Loucy (cell line): ENCODE data around the gene ZNRF3.
"Not testable (repeated sequence)": the region's sequence is repeated elsewhere in the genome, so short reads cannot be mapped to it uniquely, and the experiment has no call there.

Experiments used
- H2AFZ ChIP-seq: fragments of 200-600 bp; sonication (generic); 2 replicates; pipeline ENCODE4 v1.6.0; 2016; ENCODE audit warnings: antibody characterized with exemption, mild to moderate bottlenecking, low read length, moderate library complexity
- H3F3A ChIP-seq: fragments of 200-600 bp; 2 replicates; pipeline ENCODE4 v1.6.0; 2016; ENCODE audit warnings: antibody characterized with exemption, low read depth, mild to moderate bottlenecking
- H3K27me3 ChIP-seq: fragments of 200-600 bp; sonication (generic); 2 replicates; pipeline ENCODE4 v1.6.1; 2014; ENCODE audit warnings: low read length, mild to moderate bottlenecking; ENCODE audit not compliant: insufficient read depth, poor library complexity, severe bottlenecking
- H3K36me3 ChIP-seq: fragments of 200-600 bp; sonication (generic); 2 replicates; pipeline ENCODE4 v1.6.1; 2016; ENCODE audit warnings: low read length; ENCODE audit not compliant: insufficient read depth
- H3K4me1 ChIP-seq: fragments of 200-600 bp; sonication (generic); 2 replicates; pipeline ENCODE4 v1.5.1; 2014; ENCODE audit warnings: low read length, mild to moderate bottlenecking; ENCODE audit not compliant: insufficient read depth, poor library complexity, severe bottlenecking
- H3K4me2 ChIP-seq: fragments of 200-600 bp; sonication (generic); 2 replicates; pipeline ENCODE4 v1.6.0; 2014; ENCODE audit warnings: antibody characterized with exemption, low read length, low read depth, mild to moderate bottlenecking; ENCODE audit not compliant: poor library complexity, severe bottlenecking
- H3K4me3 ChIP-seq: fragments of 200-600 bp; sonication (generic); 2 replicates; pipeline ENCODE4 v1.5.1; 2014; ENCODE audit warnings: low read length, mild to moderate bottlenecking, mixed read lengths; ENCODE audit not compliant: poor library complexity, severe bottlenecking
- H3K79me2 ChIP-seq: fragments of 200-600 bp; sonication (generic); 2 replicates; pipeline ENCODE4 v1.6.1; 2014; ENCODE audit warnings: low read length; ENCODE audit not compliant: insufficient read depth
- H3K9ac ChIP-seq: fragments of 200-600 bp; sonication (generic); 2 replicates; pipeline ENCODE4 v1.6.0; 2014; ENCODE audit warnings: mild to moderate bottlenecking, low read depth, low read length, moderate library complexity; ENCODE audit not compliant: poor library complexity, severe bottlenecking
- H3K9me2 ChIP-seq: fragments of 200-600 bp; sonication (generic); replicated peaks from 2 replicates; pipeline ENCODE4 v1.6.1; 2016; ENCODE audit warnings: low read depth, low read length, mixed read lengths
- H3K9me3 ChIP-seq: fragments of 200-600 bp; sonication (generic); 2 replicates; pipeline ENCODE4 v1.6.1; 2014; ENCODE audit warnings: mild to moderate bottlenecking, antibody characterized with exemption, low read length, low read depth; ENCODE audit not compliant: insufficient read depth
- H4K20me1 ChIP-seq: fragments of 200-600 bp; sonication (generic); 2 replicates; pipeline ENCODE4 v1.6.0; 2014; ENCODE audit warnings: antibody characterized with exemption, low read length, mild to moderate bottlenecking; ENCODE audit not compliant: insufficient read depth, poor library complexity, severe bottlenecking
- CTCF ChIP-seq: fragments of 200-600 bp; sonication (generic); conservative IDR thresholded peaks from 2 replicates; pipeline ENCODE4 v1.5.1; 2014; ENCODE audit warnings: mild to moderate bottlenecking, antibody characterized with exemption, low read length
- EZH2phosphoT487 ChIP-seq: fragments of 200-600 bp; IDR thresholded peaks from 2 replicates; pipeline ENCODE4 v1.6.1; 2018; ENCODE audit warnings: antibody characterized with exemption, mild to moderate bottlenecking, moderate library complexity, borderline replicate concordance

The ZNRF3 gene

GRCh38 chr22:29081517-29082236 lies 198.3 kb downstream of the ZNRF3 start:
- Histone ChIP-seq H3F3A (peaks cover 9% of the 10 kb centered on the region; the same call in 1 of the 2 replicates), H3K79me2 (no peaks in the 10 kb centered on the region)
- TF ChIP-seq EZH2phosphoT487 = no peak
- TF ChIP-seq CTCF = no peak

GRCh38 chr22:29082826-29083545 lies 199.6 kb downstream of the ZNRF3 start:
- H2AFZ ChIP-seq = no peak overlapping the region
- no peak overlapping the region for H3K4me3 ChIP-seq
- no peak overlapping the region for H3K4me2 ChIP-seq
- H4K20me1 ChIP-seq = no peaks in the 10 kb centered on the region
- H3K4me1 ChIP-seq = peaks cover 48% of the 10 kb centered on the region
- no peaks in the 10 kb centered on the region for H3K9me2 ChIP-seq
- no peaks in the 10 kb centered on the region for H3K36me3 ChIP-seq
- TF ChIP-seq EZH2phosphoT487 (no peak), CTCF (no peak)
- no peaks in the 10 kb centered on the region for H3K9me3 ChIP-seq
- H3K9ac ChIP-seq = no peak overlapping the region
- H3F3A ChIP-seq = peaks cover 9% of the 10 kb centered on the region; the same call in 1 of the 2 replicates
- no peaks in the 10 kb centered on the region for H3K79me2 ChIP-seq
- H3K27me3 ChIP-seq = no peaks in the 10 kb centered on the region

More at GRCh38 chr22:29081517-29082236, 198.3 kb downstream of the ZNRF3 start:
- Histone ChIP-seq H3K4me3 (no peak overlapping the region), H3K9ac (no peak overlapping the region), H3K4me1 (peaks cover 52% of the 10 kb centered on the region), H3K36me3 (no peaks in the 10 kb centered on the region), H3K9me3 (no peaks in the 10 kb centered on the region), H4K20me1 (no peaks in the 10 kb centered on the region), H3K9me2 (no peaks in the 10 kb centered on the region), H3K27me3 (no peaks in the 10 kb centered on the region), H3K4me2 (no peak overlapping the region), H2AFZ (no peak overlapping the region)

GRCh38 chr22:29083576-29083932 lies 200.2 kb downstream of the ZNRF3 start:
- not testable (repeated sequence) for H4K20me1 ChIP-seq, H3F3A ChIP-seq, H3K9me2 ChIP-seq, H2AFZ ChIP-seq, H3K79me2 ChIP-seq, H3K4me2 ChIP-seq, H3K9me3 ChIP-seq, H3K27me3 ChIP-seq, H3K36me3 ChIP-seq, H3K4me3 ChIP-seq, H3K9ac ChIP-seq
- H3K4me1 ChIP-seq = peaks cover 43% of the 10 kb centered on the region
